Liver (tissue), 3 donors: ENCODE data around the gene HRC.

Experiments used
- EGR1 ChIP-seq, 2 donors: IDR thresholded peaks; 2 replicates each; pipeline ENCODE4 v1.6.1; 2016 to 2018; ENCODE audit warnings: antibody characterized with exemption in 2 of 2, low read depth in 2 of 2
- GABPA ChIP-seq, 2 donors: IDR thresholded peaks in 1 of 2; conservative IDR thresholded peaks in 1 of 2; 2 replicates each; pipeline ENCODE4 v1.6.1; 2016; ENCODE audit warnings: antibody characterized with exemption in 2 of 2, mild to moderate bottlenecking in 1 of 2, moderate library complexity in 1 of 2
- SP1 ChIP-seq: IDR thresholded peaks from 2 replicates; pipeline ENCODE4 v1.6.1; 2018; ENCODE audit warnings: antibody characterized with exemption, mild to moderate bottlenecking
- TAF1 ChIP-seq: conservative IDR thresholded peaks from 2 replicates; pipeline ENCODE4 v1.6.1; 2016; ENCODE audit warnings: antibody characterized with exemption, mild to moderate bottlenecking
- YY1 ChIP-seq: IDR thresholded peaks from 2 replicates; pipeline ENCODE4 v1.6.1; 2016; ENCODE audit warnings: antibody characterized with exemption, mild to moderate bottlenecking
- TF ChIP-seq, protein P1 (sequence below): fragments of 150-350 bp; IDR thresholded peaks from 2 replicates; pipeline ENCODE4 v1.5.1; 2017; ENCODE audit warnings: improper control_type of control experiment, low read depth, low read length; ENCODE audit not compliant: missing input control
- TF ChIP-seq, protein P2 (sequence below): IDR thresholded peaks from 2 replicates; pipeline ENCODE4 v1.6.1; 2016; ENCODE audit warnings: antibody characterized with exemption, mild to moderate bottlenecking
- TF ChIP-seq, protein P3 (sequence below): IDR thresholded peaks from 2 replicates; pipeline ENCODE4 v1.6.1; 2016; ENCODE audit warnings: antibody characterized with exemption
- TF ChIP-seq, protein P4 (sequence below): IDR thresholded peaks from 2 replicates; pipeline ENCODE4 v1.6.1; 2016; ENCODE audit warnings: antibody characterized with exemption
- donor health status: healthy.
- donor health status: healthy.

DNA sequence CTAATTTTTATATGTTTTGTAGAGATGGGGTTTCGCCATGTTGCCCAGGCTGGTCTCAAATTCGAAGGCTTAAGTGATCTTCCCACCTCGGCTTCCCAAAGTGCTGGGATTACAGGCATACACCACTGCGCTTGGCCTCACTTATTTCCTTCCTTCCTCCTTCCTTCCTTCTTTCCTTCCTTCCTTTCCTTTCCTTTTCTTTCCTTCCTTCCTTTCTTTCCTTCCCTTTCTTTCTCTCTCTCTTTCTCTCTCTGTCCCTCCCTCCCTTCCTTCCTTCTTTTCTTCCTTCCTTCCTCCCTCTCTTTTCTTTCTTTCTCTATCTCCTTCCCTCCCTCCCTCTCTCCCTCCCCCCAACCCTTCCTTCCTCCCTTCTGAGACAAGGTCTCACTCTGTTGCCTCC is 39.2 kb upstream of the HRC start:
- TF ChIP-seq, protein P1, sequence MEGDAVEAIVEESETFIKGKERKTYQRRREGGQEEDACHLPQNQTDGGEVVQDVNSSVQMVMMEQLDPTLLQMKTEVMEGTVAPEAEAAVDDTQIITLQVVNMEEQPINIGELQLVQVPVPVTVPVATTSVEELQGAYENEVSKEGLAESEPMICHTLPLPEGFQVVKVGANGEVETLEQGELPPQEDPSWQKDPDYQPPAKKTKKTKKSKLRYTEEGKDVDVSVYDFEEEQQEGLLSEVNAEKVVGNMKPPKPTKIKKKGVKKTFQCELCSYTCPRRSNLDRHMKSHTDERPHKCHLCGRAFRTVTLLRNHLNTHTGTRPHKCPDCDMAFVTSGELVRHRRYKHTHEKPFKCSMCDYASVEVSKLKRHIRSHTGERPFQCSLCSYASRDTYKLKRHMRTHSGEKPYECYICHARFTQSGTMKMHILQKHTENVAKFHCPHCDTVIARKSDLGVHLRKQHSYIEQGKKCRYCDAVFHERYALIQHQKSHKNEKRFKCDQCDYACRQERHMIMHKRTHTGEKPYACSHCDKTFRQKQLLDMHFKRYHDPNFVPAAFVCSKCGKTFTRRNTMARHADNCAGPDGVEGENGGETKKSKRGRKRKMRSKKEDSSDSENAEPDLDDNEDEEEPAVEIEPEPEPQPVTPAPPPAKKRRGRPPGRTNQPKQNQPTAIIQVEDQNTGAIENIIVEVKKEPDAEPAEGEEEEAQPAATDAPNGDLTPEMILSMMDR = no peak
- TF ChIP-seq YY1 = no peak
- no peak for TF ChIP-seq EGR1 (IDR thresholded peaks at IDR 0.05; ENCODE audit: low read depth in 2 of 2)
- no peak for TF ChIP-seq SP1
- TF ChIP-seq, protein P2, sequence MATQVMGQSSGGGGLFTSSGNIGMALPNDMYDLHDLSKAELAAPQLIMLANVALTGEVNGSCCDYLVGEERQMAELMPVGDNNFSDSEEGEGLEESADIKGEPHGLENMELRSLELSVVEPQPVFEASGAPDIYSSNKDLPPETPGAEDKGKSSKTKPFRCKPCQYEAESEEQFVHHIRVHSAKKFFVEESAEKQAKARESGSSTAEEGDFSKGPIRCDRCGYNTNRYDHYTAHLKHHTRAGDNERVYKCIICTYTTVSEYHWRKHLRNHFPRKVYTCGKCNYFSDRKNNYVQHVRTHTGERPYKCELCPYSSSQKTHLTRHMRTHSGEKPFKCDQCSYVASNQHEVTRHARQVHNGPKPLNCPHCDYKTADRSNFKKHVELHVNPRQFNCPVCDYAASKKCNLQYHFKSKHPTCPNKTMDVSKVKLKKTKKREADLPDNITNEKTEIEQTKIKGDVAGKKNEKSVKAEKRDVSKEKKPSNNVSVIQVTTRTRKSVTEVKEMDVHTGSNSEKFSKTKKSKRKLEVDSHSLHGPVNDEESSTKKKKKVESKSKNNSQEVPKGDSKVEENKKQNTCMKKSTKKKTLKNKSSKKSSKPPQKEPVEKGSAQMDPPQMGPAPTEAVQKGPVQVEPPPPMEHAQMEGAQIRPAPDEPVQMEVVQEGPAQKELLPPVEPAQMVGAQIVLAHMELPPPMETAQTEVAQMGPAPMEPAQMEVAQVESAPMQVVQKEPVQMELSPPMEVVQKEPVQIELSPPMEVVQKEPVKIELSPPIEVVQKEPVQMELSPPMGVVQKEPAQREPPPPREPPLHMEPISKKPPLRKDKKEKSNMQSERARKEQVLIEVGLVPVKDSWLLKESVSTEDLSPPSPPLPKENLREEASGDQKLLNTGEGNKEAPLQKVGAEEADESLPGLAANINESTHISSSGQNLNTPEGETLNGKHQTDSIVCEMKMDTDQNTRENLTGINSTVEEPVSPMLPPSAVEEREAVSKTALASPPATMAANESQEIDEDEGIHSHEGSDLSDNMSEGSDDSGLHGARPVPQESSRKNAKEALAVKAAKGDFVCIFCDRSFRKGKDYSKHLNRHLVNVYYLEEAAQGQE = no peak
- no peak for TF ChIP-seq GABPA (IDR thresholded peaks at IDR 0.05 in 1 of 2, conservative IDR thresholded peaks at IDR 0.05 in 1 of 2)
- TF ChIP-seq, protein P3, sequence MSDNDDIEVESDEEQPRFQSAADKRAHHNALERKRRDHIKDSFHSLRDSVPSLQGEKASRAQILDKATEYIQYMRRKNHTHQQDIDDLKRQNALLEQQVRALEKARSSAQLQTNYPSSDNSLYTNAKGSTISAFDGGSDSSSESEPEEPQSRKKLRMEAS = no peak
- TF ChIP-seq TAF1 = no peak
- TF ChIP-seq, protein P4, sequence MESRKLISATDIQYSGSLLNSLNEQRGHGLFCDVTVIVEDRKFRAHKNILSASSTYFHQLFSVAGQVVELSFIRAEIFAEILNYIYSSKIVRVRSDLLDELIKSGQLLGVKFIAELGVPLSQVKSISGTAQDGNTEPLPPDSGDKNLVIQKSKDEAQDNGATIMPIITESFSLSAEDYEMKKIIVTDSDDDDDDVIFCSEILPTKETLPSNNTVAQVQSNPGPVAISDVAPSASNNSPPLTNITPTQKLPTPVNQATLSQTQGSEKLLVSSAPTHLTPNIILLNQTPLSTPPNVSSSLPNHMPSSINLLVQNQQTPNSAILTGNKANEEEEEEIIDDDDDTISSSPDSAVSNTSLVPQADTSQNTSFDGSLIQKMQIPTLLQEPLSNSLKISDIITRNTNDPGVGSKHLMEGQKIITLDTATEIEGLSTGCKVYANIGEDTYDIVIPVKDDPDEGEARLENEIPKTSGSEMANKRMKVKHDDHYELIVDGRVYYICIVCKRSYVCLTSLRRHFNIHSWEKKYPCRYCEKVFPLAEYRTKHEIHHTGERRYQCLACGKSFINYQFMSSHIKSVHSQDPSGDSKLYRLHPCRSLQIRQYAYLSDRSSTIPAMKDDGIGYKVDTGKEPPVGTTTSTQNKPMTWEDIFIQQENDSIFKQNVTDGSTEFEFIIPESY = no peak
